ENCODE data around the gene PIP5K1B. TPM values are rescaled to one million over a fixed set of nuclear protein-coding genes. Genes with fewer than 3 reads are reported as not detected.

PIP5K1B gene
- total RNA-seq, 1 donor from 2014 or later: 2.1 TPM

DNA sequence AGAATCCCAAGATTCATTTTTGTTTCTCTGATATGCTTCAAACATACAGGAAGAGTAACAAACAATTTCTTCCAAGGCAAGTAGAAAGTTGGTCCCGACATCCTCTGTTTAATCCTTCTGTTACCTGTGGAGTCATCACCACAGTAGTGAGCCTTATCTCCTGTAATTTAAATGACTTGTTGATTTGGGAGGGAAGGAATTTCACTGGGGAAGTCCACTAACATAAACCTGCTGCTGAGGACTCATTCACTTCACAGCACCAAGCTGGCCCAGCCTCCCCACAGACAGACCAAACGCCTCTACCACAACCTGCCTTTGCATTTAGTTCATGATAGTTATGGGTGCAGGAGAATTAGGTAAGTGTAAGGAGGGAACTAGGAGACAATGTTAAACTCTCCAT is 245.6 kb downstream of the PIP5K1B start:
- no peaks in the 10 kb centered on the region for H3K27me3 ChIP-seq (ENCODE audit: control insufficient read depth in 3 of 3, insufficient read depth in 3 of 3, low read length in 3 of 3)
- H3K27ac ChIP-seq (ENCODE audit: low read depth, low read length): no peak overlapping the region
- H3K4me1 ChIP-seq (ENCODE audit: control insufficient read depth in 3 of 3, insufficient read depth in 3 of 3, low read length in 3 of 3): peaks cover 0 to 3% (median 0%) of the 10 kb centered on the region in 3 donors

DNA sequence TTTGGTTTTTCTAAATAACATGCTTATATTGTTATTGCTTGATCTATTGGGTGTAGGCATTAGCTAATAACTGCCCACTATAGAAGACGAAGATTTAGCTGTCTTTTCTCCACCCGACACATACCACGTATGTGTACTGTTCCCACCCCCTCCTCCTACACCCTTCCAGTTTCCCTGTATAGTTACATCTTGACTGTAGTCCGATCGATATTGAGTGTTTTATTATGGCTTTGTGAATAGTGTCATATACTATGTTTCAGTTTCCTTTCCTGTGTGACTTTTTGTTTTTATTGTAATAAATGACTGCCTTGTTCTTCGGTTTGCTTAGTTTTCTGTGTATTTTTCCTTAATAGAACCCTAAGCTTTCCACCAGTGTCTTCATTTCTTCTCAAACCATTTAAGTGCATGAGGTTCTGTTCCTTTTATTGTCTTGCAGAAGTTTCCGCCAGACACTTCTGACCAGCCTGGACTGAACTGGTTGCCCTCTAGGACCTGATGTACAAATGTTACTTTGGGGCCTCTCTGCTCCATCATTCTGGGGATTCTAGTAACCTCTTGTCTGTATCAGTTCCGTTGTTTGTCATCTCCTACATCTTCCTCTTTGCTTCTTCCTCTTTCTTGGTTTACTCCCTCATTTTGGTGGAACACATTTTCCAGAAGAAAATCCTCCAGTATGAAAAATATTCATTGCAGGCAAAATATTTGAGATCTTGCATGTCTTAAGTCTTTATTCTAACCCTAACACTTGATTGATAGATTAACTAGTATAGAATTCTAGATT is 247.0 kb downstream of the PIP5K1B start:
- no peak overlapping the region for H3K4me3 ChIP-seq (ENCODE audit: low read length in 3 of 3)
- peaks cover 0 to 3% (median 0%) of the 10 kb centered on the region in 3 donors for H3K4me1 ChIP-seq (ENCODE audit: control insufficient read depth in 3 of 3, insufficient read depth in 3 of 3, low read length in 3 of 3)
- no peak overlapping the region for H3K9ac ChIP-seq (ENCODE audit: low read depth in 1 of 3, low read length in 3 of 3)
- no peaks in the 10 kb centered on the region for H3K9me3 ChIP-seq (ENCODE audit: control insufficient read depth in 3 of 3, low read length in 3 of 3)
- no peaks in the 10 kb centered on the region for H3K27me3 ChIP-seq (ENCODE audit: control insufficient read depth in 3 of 3, insufficient read depth in 3 of 3, low read length in 3 of 3)
- H3K36me3 ChIP-seq (ENCODE audit: control insufficient read depth in 3 of 3, insufficient read depth in 3 of 3, low read length in 3 of 3): no peaks in the 10 kb centered on the region
- no peak overlapping the region for H3K27ac ChIP-seq (ENCODE audit: low read depth, low read length)

More for the DNA sequence above, 245.6 kb downstream of the PIP5K1B start:
- Histone ChIP-seq H3K4me3 (ENCODE audit: low read length in 3 of 3) (no peak overlapping the region), H3K9ac (ENCODE audit: low read depth in 1 of 3, low read length in 3 of 3) (no peak overlapping the region), H3K36me3 (ENCODE audit: control insufficient read depth in 3 of 3, insufficient read depth in 3 of 3, low read length in 3 of 3) (no peaks in the 10 kb centered on the region), H3K9me3 (ENCODE audit: control insufficient read depth in 3 of 3, low read length in 3 of 3) (no peaks in the 10 kb centered on the region)

DNA sequence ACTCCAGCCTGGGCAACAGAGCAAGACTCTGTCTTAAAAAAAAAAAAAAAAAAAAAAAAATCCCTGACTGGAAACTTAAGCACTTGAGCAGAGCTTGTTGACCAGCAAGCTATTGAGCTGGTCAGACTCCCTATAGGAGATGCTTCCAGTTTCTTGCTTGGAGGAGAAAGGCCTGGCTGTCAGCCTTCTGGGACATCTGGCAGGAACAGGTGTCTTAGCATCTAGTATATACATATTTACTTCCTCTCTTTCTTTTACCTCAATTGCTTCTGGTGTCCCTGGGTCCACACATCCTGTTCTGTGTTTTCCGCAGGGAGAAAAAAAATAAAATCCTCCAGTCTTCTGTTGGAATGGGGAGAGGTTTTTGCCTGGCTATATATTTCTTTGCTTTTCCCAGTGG is 248.7 kb downstream of the PIP5K1B start:
- Histone ChIP-seq H3K4me1 (ENCODE audit: control insufficient read depth in 3 of 3, insufficient read depth in 3 of 3, low read length in 3 of 3) (peaks cover 0 to 3% (median 0%) of the 10 kb centered on the region in 3 donors), H3K36me3 (ENCODE audit: control insufficient read depth in 3 of 3, insufficient read depth in 3 of 3, low read length in 3 of 3) (no peaks in the 10 kb centered on the region), H3K4me3 (ENCODE audit: low read length in 3 of 3) (no peak overlapping the region), H3K27me3 (ENCODE audit: control insufficient read depth in 3 of 3, insufficient read depth in 3 of 3, low read length in 3 of 3) (no peaks in the 10 kb centered on the region), H3K9ac (ENCODE audit: low read depth in 1 of 3, low read length in 3 of 3) (no peak overlapping the region), H3K27ac (ENCODE audit: low read depth, low read length) (no peak overlapping the region), H3K9me3 (ENCODE audit: control insufficient read depth in 3 of 3, low read length in 3 of 3) (no peaks in the 10 kb centered on the region)

DNA sequence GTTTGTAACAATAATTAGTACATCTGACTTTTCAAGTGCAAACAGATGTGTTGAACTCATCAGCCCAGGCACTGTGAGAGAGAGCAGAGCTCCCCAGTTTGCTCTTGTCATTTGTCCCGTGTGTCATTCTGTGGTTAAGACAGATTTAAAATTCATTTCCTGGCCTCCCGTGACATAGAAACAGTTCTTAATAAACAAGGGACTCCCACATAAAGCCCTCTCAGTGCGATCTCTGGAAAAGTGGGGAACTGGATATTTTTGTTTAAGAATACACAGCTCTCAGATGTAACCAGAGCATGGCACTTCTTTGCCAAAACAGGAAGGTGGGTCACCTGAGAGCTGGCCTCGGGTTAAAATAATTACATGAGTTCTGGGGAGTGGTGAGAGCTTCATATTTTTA is 250.3 kb downstream of the PIP5K1B start:
- Histone ChIP-seq H3K27ac (ENCODE audit: low read depth, low read length) (no peak overlapping the region), H3K9ac (ENCODE audit: low read depth in 1 of 3, low read length in 3 of 3) (no peak overlapping the region), H3K4me1 (ENCODE audit: control insufficient read depth in 3 of 3, insufficient read depth in 3 of 3, low read length in 3 of 3) (peaks cover 0 to 3% (median 0%) of the 10 kb centered on the region in 3 donors), H3K4me3 (ENCODE audit: low read length in 3 of 3) (no peak overlapping the region), H3K27me3 (ENCODE audit: control insufficient read depth in 3 of 3, insufficient read depth in 3 of 3, low read length in 3 of 3) (no peaks in the 10 kb centered on the region), H3K9me3 (ENCODE audit: control insufficient read depth in 3 of 3, low read length in 3 of 3) (no peaks in the 10 kb centered on the region), H3K36me3 (ENCODE audit: control insufficient read depth in 3 of 3, insufficient read depth in 3 of 3, low read length in 3 of 3) (no peaks in the 10 kb centered on the region)

DNA sequence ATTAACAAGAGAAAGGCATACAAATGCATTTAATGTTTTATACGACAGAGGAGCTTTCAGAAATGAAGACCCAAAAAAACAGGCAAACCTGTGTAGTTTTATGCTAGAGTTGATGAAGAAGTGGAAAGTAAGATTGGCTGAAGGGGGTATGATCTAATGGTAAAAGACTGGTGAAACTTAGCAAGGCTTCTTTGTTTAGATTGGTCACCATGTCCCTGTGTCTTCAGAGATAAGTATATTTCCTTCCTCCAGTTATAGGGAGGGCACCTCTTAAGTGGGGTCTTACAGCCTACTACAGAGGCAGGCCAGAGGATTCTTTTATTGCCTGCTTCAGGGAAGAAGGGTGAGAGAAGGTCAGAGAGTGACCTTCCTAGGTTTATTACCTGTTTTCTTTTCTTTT is 252.4 kb downstream of the PIP5K1B start:
- Histone ChIP-seq H3K36me3 (ENCODE audit: control insufficient read depth in 3 of 3, insufficient read depth in 3 of 3, low read length in 3 of 3) (no peaks in the 10 kb centered on the region), H3K4me1 (ENCODE audit: control insufficient read depth in 3 of 3, insufficient read depth in 3 of 3, low read length in 3 of 3) (peaks cover 0 to 3% (median 0%) of the 10 kb centered on the region in 3 donors), H3K27me3 (ENCODE audit: control insufficient read depth in 3 of 3, insufficient read depth in 3 of 3, low read length in 3 of 3) (no peaks in the 10 kb centered on the region), H3K27ac (ENCODE audit: low read depth, low read length) (no peak overlapping the region), H3K9me3 (ENCODE audit: control insufficient read depth in 3 of 3, low read length in 3 of 3) (no peaks in the 10 kb centered on the region), H3K9ac (ENCODE audit: low read depth in 1 of 3, low read length in 3 of 3) (no peak overlapping the region), H3K4me3 (ENCODE audit: low read length in 3 of 3) (no peak overlapping the region)

DNA sequence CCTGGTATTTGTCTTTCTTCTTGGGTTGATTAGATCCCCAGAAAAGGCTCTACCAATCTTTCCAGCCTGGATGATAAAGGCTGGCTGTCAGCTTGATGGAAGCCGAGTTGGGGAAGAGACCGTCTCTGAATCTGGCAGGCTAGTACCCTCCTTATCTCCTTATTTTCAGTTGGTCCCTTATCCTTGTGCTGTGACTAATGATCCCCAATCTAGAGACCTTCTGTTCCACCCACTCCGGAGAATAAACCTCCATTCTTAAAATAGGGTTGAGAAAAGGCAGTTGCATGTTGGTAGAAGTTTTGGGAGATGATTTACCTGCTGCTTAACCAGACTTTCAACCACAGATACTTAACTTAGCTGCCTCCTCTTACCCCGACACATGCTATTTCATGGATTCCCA is 256.5 kb downstream of the PIP5K1B start:
- Histone ChIP-seq H3K4me1 (ENCODE audit: control insufficient read depth in 3 of 3, insufficient read depth in 3 of 3, low read length in 3 of 3) (no peaks in the 10 kb centered on the region), H3K27ac (ENCODE audit: low read depth, low read length) (no peak overlapping the region), H3K4me3 (ENCODE audit: low read length in 3 of 3) (no peak overlapping the region), H3K9ac (ENCODE audit: low read depth in 1 of 3, low read length in 3 of 3) (no peak overlapping the region), H3K27me3 (ENCODE audit: control insufficient read depth in 3 of 3, insufficient read depth in 3 of 3, low read length in 3 of 3) (no peaks in the 10 kb centered on the region), H3K9me3 (ENCODE audit: control insufficient read depth in 3 of 3, low read length in 3 of 3) (no peaks in the 10 kb centered on the region), H3K36me3 (ENCODE audit: control insufficient read depth in 3 of 3, insufficient read depth in 3 of 3, low read length in 3 of 3) (no peaks in the 10 kb centered on the region)

DNA sequence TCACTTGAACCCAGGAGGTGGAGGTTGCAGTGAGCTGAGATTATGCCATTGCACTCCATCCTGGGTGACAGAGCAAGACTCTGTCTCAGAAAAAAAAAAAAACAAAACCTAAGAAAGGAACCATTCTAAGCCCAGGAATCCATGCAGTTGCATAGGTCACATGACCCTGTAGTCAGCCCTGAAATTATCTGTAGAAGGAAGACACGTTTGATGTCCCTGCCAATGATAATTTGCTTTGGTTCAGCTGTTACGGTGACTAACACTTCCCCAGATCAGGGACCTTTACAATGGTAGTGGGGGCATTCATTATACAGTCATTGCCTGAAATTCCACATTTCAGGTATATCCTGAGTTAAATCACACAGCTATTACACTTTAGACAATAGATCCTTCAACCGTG is 258.4 kb downstream of the PIP5K1B start:
- H3K9me3 ChIP-seq (ENCODE audit: control insufficient read depth in 3 of 3, low read length in 3 of 3): no peaks in the 10 kb centered on the region
- no peaks in the 10 kb centered on the region for H3K4me1 ChIP-seq (ENCODE audit: control insufficient read depth in 3 of 3, insufficient read depth in 3 of 3, low read length in 3 of 3)
- H3K27me3 ChIP-seq (ENCODE audit: control insufficient read depth in 3 of 3, insufficient read depth in 3 of 3, low read length in 3 of 3): no peaks in the 10 kb centered on the region
- no peak overlapping the region for H3K27ac ChIP-seq (ENCODE audit: low read depth, low read length)
- no peak overlapping the region for H3K4me3 ChIP-seq (ENCODE audit: low read length in 3 of 3)
- H3K9ac ChIP-seq (ENCODE audit: low read depth in 1 of 3, low read length in 3 of 3): no peak overlapping the region
- H3K36me3 ChIP-seq (ENCODE audit: control insufficient read depth in 3 of 3, insufficient read depth in 3 of 3, low read length in 3 of 3): no peaks in the 10 kb centered on the region

DNA sequence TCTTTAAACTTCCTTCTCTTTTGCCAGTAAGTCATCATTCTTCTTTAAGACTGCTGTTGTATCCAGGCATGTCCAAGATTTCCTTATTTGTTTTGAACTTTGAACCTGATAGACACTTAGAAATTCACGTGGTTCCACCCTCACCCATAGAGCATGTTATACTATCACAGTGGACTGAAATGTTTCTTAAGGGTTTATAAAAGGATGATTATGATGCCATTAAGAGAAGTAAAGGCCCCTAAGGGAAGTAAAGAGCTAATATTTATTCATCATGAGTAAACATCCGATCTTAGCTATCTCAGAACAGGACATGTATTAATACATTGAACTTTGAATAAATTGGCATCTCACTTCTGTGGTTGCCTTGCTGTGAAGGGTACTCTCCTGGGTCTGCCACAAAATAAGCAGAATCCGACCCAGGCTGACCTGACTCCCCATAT is 259.1 kb downstream of the PIP5K1B start:
- Histone ChIP-seq H3K36me3 (ENCODE audit: control insufficient read depth in 3 of 3, insufficient read depth in 3 of 3, low read length in 3 of 3) (no peaks in the 10 kb centered on the region), H3K4me1 (ENCODE audit: control insufficient read depth in 3 of 3, insufficient read depth in 3 of 3, low read length in 3 of 3) (no peaks in the 10 kb centered on the region), H3K4me3 (ENCODE audit: low read length in 3 of 3) (no peak overlapping the region), H3K9me3 (ENCODE audit: control insufficient read depth in 3 of 3, low read length in 3 of 3) (no peaks in the 10 kb centered on the region), H3K27me3 (ENCODE audit: control insufficient read depth in 3 of 3, insufficient read depth in 3 of 3, low read length in 3 of 3) (no peaks in the 10 kb centered on the region), H3K9ac (ENCODE audit: low read depth in 1 of 3, low read length in 3 of 3) (no peak overlapping the region), H3K27ac (ENCODE audit: low read depth, low read length) (no peak overlapping the region)

DNA sequence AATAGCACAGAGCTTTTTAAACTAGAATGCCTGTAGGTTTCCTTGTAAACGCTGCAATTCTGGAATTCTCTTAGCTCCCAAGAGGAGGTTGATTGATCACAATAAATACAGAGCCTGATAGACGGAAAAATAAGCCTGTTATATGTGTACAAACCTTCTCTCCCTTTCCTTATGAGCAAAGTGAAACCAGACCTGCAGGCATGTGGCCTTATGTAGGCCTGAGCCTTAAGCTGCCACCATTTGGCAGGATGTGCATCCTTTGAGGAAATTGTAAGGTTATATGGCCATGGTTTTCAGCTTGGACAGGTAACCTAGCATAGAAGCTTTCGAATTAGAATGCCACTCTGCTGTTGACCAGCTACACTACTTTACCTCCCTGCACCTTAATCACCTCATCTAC is 259.7 kb downstream of the PIP5K1B start:
- no peak overlapping the region for H3K9ac ChIP-seq (ENCODE audit: low read depth in 1 of 3, low read length in 3 of 3)
- H3K4me1 ChIP-seq (ENCODE audit: control insufficient read depth in 3 of 3, insufficient read depth in 3 of 3, low read length in 3 of 3): no peaks in the 10 kb centered on the region
- no peak overlapping the region for H3K27ac ChIP-seq (ENCODE audit: low read depth, low read length)
- no peaks in the 10 kb centered on the region for H3K9me3 ChIP-seq (ENCODE audit: control insufficient read depth in 3 of 3, low read length in 3 of 3)
- no peaks in the 10 kb centered on the region for H3K27me3 ChIP-seq (ENCODE audit: control insufficient read depth in 3 of 3, insufficient read depth in 3 of 3, low read length in 3 of 3)
- H3K4me3 ChIP-seq (ENCODE audit: low read length in 3 of 3): no peak overlapping the region
- no peaks in the 10 kb centered on the region for H3K36me3 ChIP-seq (ENCODE audit: control insufficient read depth in 3 of 3, insufficient read depth in 3 of 3, low read length in 3 of 3)

DNA sequence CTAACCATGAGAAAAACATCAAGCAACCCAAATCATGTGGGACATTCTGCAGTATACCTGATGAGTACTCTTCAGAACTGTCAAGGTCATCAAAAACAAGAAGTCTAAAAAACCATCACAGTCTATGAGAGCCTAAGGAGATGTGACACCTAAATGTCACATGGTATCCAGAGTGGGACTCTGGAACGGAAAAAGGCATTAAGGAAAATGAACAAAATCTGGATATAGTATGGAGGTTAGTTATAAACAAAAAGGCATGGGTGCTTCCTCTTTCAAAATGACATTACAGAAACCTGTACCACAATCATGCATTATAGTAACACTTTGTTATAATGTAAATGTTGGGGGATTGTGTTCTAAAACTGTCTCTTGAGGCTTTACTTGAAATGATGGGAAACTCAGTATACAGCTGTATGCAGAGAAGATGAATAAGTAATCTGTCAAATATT is 261.5 kb downstream of the PIP5K1B start:
- no peak overlapping the region for H3K9ac ChIP-seq (ENCODE audit: low read depth in 1 of 3, low read length in 3 of 3)
- H3K4me1 ChIP-seq (ENCODE audit: control insufficient read depth in 3 of 3, insufficient read depth in 3 of 3, low read length in 3 of 3): no peaks in the 10 kb centered on the region
- H3K36me3 ChIP-seq (ENCODE audit: control insufficient read depth in 3 of 3, insufficient read depth in 3 of 3, low read length in 3 of 3): no peaks in the 10 kb centered on the region
- H3K4me3 ChIP-seq (ENCODE audit: low read length in 3 of 3): no peak overlapping the region
- H3K27me3 ChIP-seq (ENCODE audit: control insufficient read depth in 3 of 3, insufficient read depth in 3 of 3, low read length in 3 of 3): no peaks in the 10 kb centered on the region
- H3K9me3 ChIP-seq (ENCODE audit: control insufficient read depth in 3 of 3, low read length in 3 of 3): no peaks in the 10 kb centered on the region
- H3K27ac ChIP-seq (ENCODE audit: low read depth, low read length): no peak overlapping the region

Measured in skeletal muscle tissue (tissue), 4 donors.